Measurements from ENCODE around the gene CD52. TPM values are rescaled to one million over a fixed set of nuclear protein-coding genes. Genes with fewer than 3 reads are reported as not detected.

Gene CD52
- total RNA-seq, 5 donors from 2014 or later (not counting 1 experiment from before 2014, with no cell fraction given): 994 to 1,121 (median 1,054) TPM

- Mint-ChIP-seq H3K36me3 (no peaks in the 10 kb centered on the region), H3K9me3 (no peaks in the 10 kb centered on the region), H3K27ac (peak overlapping the region in 1 of 2 donors; percentile 23), H3K4me1 (peaks cover 51 to 77% (median 58%) of the 10 kb centered on the region in 3 donors), H3K4me3 (peak overlapping the region; percentile 68 to 78 (median 73)), H3K27me3 (peaks cover 4 to 16% of the 10 kb centered on the region in 2 donors)
- no peak overlapping the region for H3K27ac ChIP-seq (ENCODE audit: low read length)
- H3K4me1 ChIP-seq (ENCODE audit: control insufficient read depth in 1 of 2, extremely low read depth in 1 of 2, insufficient read depth in 2 of 2, low read length in 2 of 2): peaks cover 12 to 69% of the 10 kb centered on the region in 2 experiments
- 10% methylated on average over 64 of the region's 67 CpGs for WGBS (ENCODE audit: insufficient coverage)
- H3K4me3 ChIP-seq (ENCODE audit: control insufficient read depth in 1 of 2, extremely low read depth in 1 of 2, low read length in 1 of 2): peak overlapping the region; percentile 48 to 57
- DNase-seq (peak in 28 of 35 experiments; percentile 17 to 58 (median 36)), ATAC-seq (replicated peaks in 1 of 4) (peak in 2 of 4 experiments; percentile 15 to 28)
- ChIA-PET POLR2A (no interaction called here), CTCF (no interaction called here)
- H3K27me3 ChIP-seq (replicated peaks in 1 of 2; ENCODE audit: control insufficient read depth in 2 of 2, extremely low read depth in 1 of 2, insufficient read depth in 2 of 2, low read length in 1 of 2): peaks cover 0 to 33% of the 10 kb centered on the region in 2 experiments
- no peaks in the 10 kb centered on the region for H3K9me3 ChIP-seq
- no peaks in the 10 kb centered on the region for H3K36me3 ChIP-seq (ENCODE audit: control insufficient read depth in 2 of 2, extremely low read depth in 1 of 2, insufficient read depth in 1 of 2, low read length in 1 of 2)
Observed at GRCh38 chr1:26359981-26360806, 42.4 kb downstream of the CD52 start.

GRCh38 chr1:26360807-26361604 lies 43.2 kb downstream of the CD52 start:
- no peaks in the 10 kb centered on the region for H3K36me3 Mint-ChIP-seq
- Histone ChIP-seq H3K9me3 (no peaks in the 10 kb centered on the region), H3K27me3 (replicated peaks in 1 of 2; ENCODE audit: control insufficient read depth in 2 of 2, extremely low read depth in 1 of 2, insufficient read depth in 2 of 2, low read length in 1 of 2) (peaks cover 0 to 33% of the 10 kb centered on the region in 2 experiments), H3K27ac (ENCODE audit: low read length) (no peak overlapping the region), H3K4me1 (ENCODE audit: control insufficient read depth in 1 of 2, extremely low read depth in 1 of 2, insufficient read depth in 2 of 2, low read length in 2 of 2) (peaks cover 12 to 70% of the 10 kb centered on the region in 2 experiments), H3K4me3 (ENCODE audit: control insufficient read depth in 1 of 2, extremely low read depth in 1 of 2, low read length in 1 of 2) (peak overlapping the region; percentile 48 to 57), H3K36me3 (ENCODE audit: control insufficient read depth in 2 of 2, extremely low read depth in 1 of 2, insufficient read depth in 1 of 2, low read length in 1 of 2) (no peaks in the 10 kb centered on the region)
- ChIA-PET POLR2A (interaction anchor here in 1 of 2 donors (0.6 kb wide), 1 partner anchor 10 kb away, joined by 6 read pairs; no protein-coding TSS in a partner anchor), CTCF (interaction anchor here in 1 of 2 donors (1.3 to 1.7 kb wide), 2 partner anchors 18 to 25 kb away, joined by 3 to 4 read pairs; no protein-coding TSS in a partner anchor)
- no peaks in the 10 kb centered on the region for H3K9me3 Mint-ChIP-seq
- WGBS (ENCODE audit: insufficient coverage): 88% methylated on average over 25 of the region's 27 CpGs
- ATAC-seq (replicated peaks in 1 of 4) (no peak), DNase-seq (no peak)
- H3K4me1 Mint-ChIP-seq: peaks cover 53 to 73% (median 58%) of the 10 kb centered on the region in 3 donors
- peak overlapping the region; percentile 39 to 45 for H3K27ac Mint-ChIP-seq
- peak overlapping the region; percentile 68 to 78 (median 73) for H3K4me3 Mint-ChIP-seq
- peaks cover 4 to 16% of the 10 kb centered on the region in 2 donors for H3K27me3 Mint-ChIP-seq

DNA sequence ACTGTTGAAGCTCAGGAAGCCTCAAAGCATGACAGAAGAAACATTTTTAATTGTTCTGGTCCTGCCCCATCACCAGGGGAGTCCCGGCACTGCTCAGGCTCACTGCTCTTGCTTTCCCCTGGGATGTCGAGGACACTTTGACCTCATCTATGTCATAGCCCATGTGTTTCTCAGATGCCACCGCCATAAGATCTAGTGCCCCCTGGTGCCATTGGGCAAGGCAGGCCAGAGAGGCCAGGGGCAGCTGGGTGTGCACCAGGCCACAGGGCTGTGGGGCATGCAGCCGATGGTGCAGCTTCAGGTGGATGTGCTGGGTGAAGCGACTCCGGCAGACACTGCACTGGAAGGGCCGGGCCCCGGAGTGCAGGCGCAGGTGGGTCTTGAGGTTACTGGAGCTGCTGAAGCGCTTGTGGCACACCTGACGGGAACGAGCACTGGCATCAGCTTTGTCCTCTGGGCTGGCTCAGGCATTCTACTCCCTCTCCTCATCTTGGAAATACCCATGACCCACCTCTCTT lies 43.9 kb downstream of the CD52 start:
- Mint-ChIP-seq H3K4me3 (peak overlapping the region in 1 of 3 donors; percentile 78), H3K27ac (peak overlapping the region; percentile 45 to 66), H3K27me3 (peaks cover 4 to 16% of the 10 kb centered on the region in 2 donors), H3K4me1 (peaks cover 53 to 75% (median 61%) of the 10 kb centered on the region in 3 donors), H3K36me3 (no peaks in the 10 kb centered on the region), H3K9me3 (no peaks in the 10 kb centered on the region)
- DNase-seq (no peak), ATAC-seq (replicated peaks in 1 of 4) (no peak)
- WGBS (ENCODE audit: insufficient coverage): 97% methylated on average over 7 of the region's 12 CpGs
- ChIA-PET POLR2A (interaction anchor here in 1 of 2 donors (0.6 to 0.7 kb wide), 2 partner anchors 9 to 16 kb away, joined by 3 to 6 read pairs; no protein-coding TSS in a partner anchor), CTCF (interaction anchor here (1.1 to 1.7 kb wide), 3 partner anchors 17 to 26 kb away, joined by 3 to 4 read pairs (median 3); no protein-coding TSS in a partner anchor)
- peaks cover 12 to 70% of the 10 kb centered on the region in 2 experiments for H3K4me1 ChIP-seq (ENCODE audit: control insufficient read depth in 1 of 2, extremely low read depth in 1 of 2, insufficient read depth in 2 of 2, low read length in 2 of 2)
- H3K4me3 ChIP-seq (ENCODE audit: control insufficient read depth in 1 of 2, extremely low read depth in 1 of 2, low read length in 1 of 2): no peak overlapping the region
- H3K36me3 ChIP-seq (ENCODE audit: control insufficient read depth in 2 of 2, extremely low read depth in 1 of 2, insufficient read depth in 1 of 2, low read length in 1 of 2): no peaks in the 10 kb centered on the region
- no peak overlapping the region for H3K27ac ChIP-seq (ENCODE audit: low read length)
- peaks cover 0 to 33% of the 10 kb centered on the region in 2 experiments for H3K27me3 ChIP-seq (replicated peaks in 1 of 2; ENCODE audit: control insufficient read depth in 2 of 2, extremely low read depth in 1 of 2, insufficient read depth in 2 of 2, low read length in 1 of 2)
- H3K9me3 ChIP-seq: no peaks in the 10 kb centered on the region

- H3K27ac Mint-ChIP-seq: peak overlapping the region; percentile 66 to 77
- ChIA-PET POLR2A (interaction anchor here in 1 of 2 donors (0.7 kb wide), 1 partner anchor 16 kb away, joined by 3 read pairs; no protein-coding TSS in a partner anchor), CTCF (interaction anchor here (0.5 to 1.7 kb wide), 5 partner anchors 16 to 77 kb away, joined by 3 to 8 read pairs (median 3); no protein-coding TSS in a partner anchor)
- H3K4me1 Mint-ChIP-seq: peaks cover 53 to 77% (median 60%) of the 10 kb centered on the region in 3 donors
- H3K4me3 Mint-ChIP-seq: no peak overlapping the region
- Histone ChIP-seq H3K27ac (ENCODE audit: low read length) (no peak overlapping the region), H3K4me1 (ENCODE audit: control insufficient read depth in 1 of 2, extremely low read depth in 1 of 2, insufficient read depth in 2 of 2, low read length in 2 of 2) (peaks cover 12 to 71% of the 10 kb centered on the region in 2 experiments), H3K27me3 (replicated peaks in 1 of 2; ENCODE audit: control insufficient read depth in 2 of 2, extremely low read depth in 1 of 2, insufficient read depth in 2 of 2, low read length in 1 of 2) (peaks cover 0 to 33% of the 10 kb centered on the region in 2 experiments), H3K4me3 (ENCODE audit: control insufficient read depth in 1 of 2, extremely low read depth in 1 of 2, low read length in 1 of 2) (no peak overlapping the region), H3K36me3 (ENCODE audit: control insufficient read depth in 2 of 2, extremely low read depth in 1 of 2, insufficient read depth in 1 of 2, low read length in 1 of 2) (no peaks in the 10 kb centered on the region), H3K9me3 (no peaks in the 10 kb centered on the region)
- H3K9me3 Mint-ChIP-seq: no peaks in the 10 kb centered on the region
- ATAC-seq (replicated peaks in 1 of 4) (no peak), DNase-seq (no peak)
- H3K27me3 Mint-ChIP-seq: peaks cover 4 to 16% of the 10 kb centered on the region in 2 donors
- 100% methylated on average over 2 of the region's 3 CpGs for WGBS (ENCODE audit: insufficient coverage)
- H3K36me3 Mint-ChIP-seq: no peaks in the 10 kb centered on the region
Observed at GRCh38 chr1:26362331-26362730, 44.6 kb downstream of the CD52 start.

DNA sequence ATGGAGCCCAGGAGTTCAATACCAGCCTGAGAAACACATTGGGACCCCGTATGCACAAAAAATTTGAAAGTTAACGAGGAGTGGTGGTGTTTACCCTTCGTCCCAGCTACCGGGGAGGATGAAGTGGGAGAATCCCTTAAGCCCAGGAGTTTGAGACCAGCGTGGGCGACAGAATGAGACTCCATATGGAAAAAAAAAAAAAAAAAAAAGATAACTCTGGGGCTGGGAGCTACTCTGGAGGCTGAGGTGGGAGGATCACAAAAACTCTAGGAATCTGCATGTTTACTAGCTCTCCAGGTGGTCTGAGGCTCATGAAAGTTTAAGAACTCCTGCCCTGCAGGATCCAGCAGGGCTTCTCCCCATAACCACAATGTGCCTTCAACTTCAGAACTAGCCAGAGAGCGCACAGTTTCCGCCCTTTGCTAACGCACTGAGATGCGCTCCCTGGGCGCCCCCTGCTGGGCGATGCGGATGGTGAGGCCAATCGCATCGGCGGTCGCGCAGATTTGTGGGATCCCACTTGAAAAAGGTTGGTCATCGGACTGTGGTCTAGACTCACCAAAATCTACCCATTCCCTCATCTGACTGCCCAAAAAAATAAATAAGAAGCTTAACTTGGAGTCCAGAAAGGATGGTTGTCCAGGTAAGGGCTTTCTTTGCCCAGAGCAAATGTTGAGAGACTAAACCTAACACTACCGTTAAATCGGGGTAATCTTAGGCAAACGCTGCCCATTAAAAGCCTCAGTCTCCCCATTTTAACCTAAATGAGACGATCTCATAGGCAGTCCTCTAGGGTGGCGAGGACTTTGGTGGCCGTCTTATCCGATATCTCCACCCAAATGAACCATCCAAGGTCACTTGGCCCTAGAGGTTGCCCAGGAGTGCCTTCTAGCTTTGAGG lies 46.0 kb downstream of the CD52 start:
- POLR2A ChIA-PET: interaction anchor here (0.5 to 0.7 kb wide), 3 partner anchors 20 to 1998 kb away, joined by 3 to 5 read pairs (median 3); no protein-coding TSS in a partner anchor

More for the DNA sequence above, 46.0 kb downstream of the CD52 start:
- CTCF ChIA-PET: interaction anchor here (0.5 to 3.0 kb wide), 26 partner anchors 10 to 1859 kb away, joined by 3 to 18 read pairs (median 4); no protein-coding TSS in a partner anchor
- 33% methylated on average over 9 of the region's 26 CpGs for WGBS (ENCODE audit: insufficient coverage)
- Mint-ChIP-seq H3K4me3 (peak overlapping the region in 1 of 3 donors; percentile 37), H3K27ac (peak overlapping the region in 1 of 2 donors; percentile 79), H3K4me1 (peaks cover 46 to 78% (median 61%) of the 10 kb centered on the region in 3 donors), H3K36me3 (no peaks in the 10 kb centered on the region), H3K27me3 (peaks cover 4 to 16% of the 10 kb centered on the region in 2 donors), H3K9me3 (no peaks in the 10 kb centered on the region)
- H3K4me3 ChIP-seq (ENCODE audit: control insufficient read depth in 1 of 2, extremely low read depth in 1 of 2, low read length in 1 of 2): no peak overlapping the region
- H3K27ac ChIP-seq (ENCODE audit: low read length): no peak overlapping the region
- DNase-seq (peak; percentile 56 to 91 (median 79)), ATAC-seq (replicated peaks in 1 of 4) (peak; percentile 72 to 85 (median 76))
- H3K27me3 ChIP-seq (replicated peaks in 1 of 2; ENCODE audit: control insufficient read depth in 2 of 2, extremely low read depth in 1 of 2, insufficient read depth in 2 of 2, low read length in 1 of 2): peaks cover 0 to 33% of the 10 kb centered on the region in 2 experiments
- H3K4me1 ChIP-seq (ENCODE audit: control insufficient read depth in 1 of 2, extremely low read depth in 1 of 2, insufficient read depth in 2 of 2, low read length in 2 of 2): peaks cover 12 to 76% of the 10 kb centered on the region in 2 experiments
- H3K9me3 ChIP-seq: no peaks in the 10 kb centered on the region
- no peaks in the 10 kb centered on the region for H3K36me3 ChIP-seq (ENCODE audit: control insufficient read depth in 2 of 2, extremely low read depth in 1 of 2, insufficient read depth in 1 of 2, low read length in 1 of 2)

Data from T-cell (primary cell).